ENCODE results near the gene MYCBPAP. TPM values are rescaled to one million over a fixed set of nuclear protein-coding genes. Genes with fewer than 3 reads are reported as not detected.

MYCBPAP gene
- total and polyA plus RNA-seq, 2 donors (not counting 3 experiments of a cell fraction or from before 2014, with no cell fraction given) = 0.40 to 0.66 TPM

DNA sequence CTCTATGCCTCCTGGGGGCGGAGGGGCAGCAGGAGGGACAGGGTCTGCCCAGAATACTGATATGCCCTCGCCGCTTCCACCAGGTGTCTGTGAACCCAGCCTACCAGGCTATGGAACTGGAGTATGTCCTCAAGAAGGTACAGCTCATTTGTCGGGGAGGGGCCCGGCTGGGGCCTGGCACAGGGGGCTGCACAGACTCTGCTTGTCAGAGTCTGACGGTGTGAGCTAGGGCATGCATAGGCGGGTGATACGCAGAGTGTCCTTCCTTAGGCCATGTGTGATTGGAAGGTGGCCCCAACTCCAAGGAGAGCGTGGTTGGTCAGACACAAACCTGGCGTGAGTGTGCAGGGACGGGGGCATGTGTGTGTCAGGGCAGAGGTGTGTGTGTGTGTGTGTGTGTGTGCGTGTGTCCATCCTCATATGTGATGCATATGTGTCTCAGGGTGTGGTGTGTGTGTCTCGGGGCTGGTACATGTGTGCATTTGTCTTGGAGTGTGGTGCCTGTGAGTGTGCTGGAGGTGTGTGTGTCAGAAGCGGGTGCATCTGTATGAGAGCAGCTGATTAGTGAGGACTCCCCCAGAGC lies 46.6 kb upstream of the MYCBPAP start:
- H3K4me1 ChIP-seq (ENCODE audit: control insufficient read depth, extremely low read depth, insufficient read depth, low read length) = no peaks in the 10 kb centered on the region
- H4K20me1 ChIP-seq (replicated peaks; ENCODE audit: control insufficient read depth, extremely low read depth, insufficient read depth, low read length) = no peaks in the 10 kb centered on the region
- intact Hi-C loops (cut with micrococcal nuclease) (no loop called here), dilution Hi-C loops (cut with MboI; ENCODE audit: extremely low pct_ligation_motif_present, low sequenced_read_pairs) (no loop called here)
- no peak for FAIRE-seq
- no peak overlapping the region for H3K4me2 ChIP-seq (ENCODE audit: insufficient read depth, low read length)
- no peaks in the 10 kb centered on the region for H3K79me2 ChIP-seq (ENCODE audit: control insufficient read depth, insufficient read depth, low read length)
- H3K9me1 ChIP-seq (replicated peaks; ENCODE audit: control insufficient read depth, extremely low read depth, insufficient read depth, low read length) = no peaks in the 10 kb centered on the region
- no peak for TF ChIP-seq POLR2AphosphoS5 (IDR thresholded peaks at IDR 0.05; ENCODE audit: insufficient read depth, low read depth, low read length)
- TF ChIP-seq JUN (IDR thresholded peaks at IDR 0.05; ENCODE audit: borderline replicate concordance, insufficient read depth, insufficient read length, low read depth) = no peak
- TF ChIP-seq GATA2 (IDR thresholded peaks at IDR 0.05; ENCODE audit: insufficient read depth, insufficient read length, low read depth, low read length) = no peak
- TF ChIP-seq POLR2A (IDR thresholded peaks at IDR 0.05; ENCODE audit: low read depth, low read length) = no peak
- no peak overlapping the region for H2AFZ ChIP-seq (ENCODE audit: low read depth, low read length)
- H3K9ac ChIP-seq (replicated peaks; ENCODE audit: extremely low read depth, insufficient read depth, low read length) = no peak overlapping the region
- H3K9me3 ChIP-seq (replicated peaks; ENCODE audit: control insufficient read depth, insufficient read depth, low read length) = no peaks in the 10 kb centered on the region
- DNase-seq (ENCODE audit: low read depth, low spot score) = no peak
- H3K4me3 ChIP-seq (replicated peaks in 1 of 3; ENCODE audit: insufficient read depth in 1 of 3, low read depth in 1 of 3, low read length in 3 of 3) = no peak overlapping the region
- CTCF ChIA-PET = interaction anchor here (2.3 kb wide), 1 partner anchor 65 kb away, joined by 7 read pairs; the partner anchor contains the start of gene LRRC59
- H3K27ac ChIP-seq (ENCODE audit: insufficient read depth, low read depth, low read length) = no peak overlapping the region
- no peaks in the 10 kb centered on the region for H3K27me3 ChIP-seq (ENCODE audit: control insufficient read depth in 2 of 2, insufficient read depth in 2 of 2, low read length in 2 of 2)
- no TSS peak for BruUV-seq (replicated peaks)
- POLR2A ChIA-PET = no interaction called here
- H3K36me3 ChIP-seq (ENCODE audit: control insufficient read depth in 2 of 2, extremely low read depth in 1 of 2, insufficient read depth in 2 of 2, low read length in 2 of 2) = no peaks in the 10 kb centered on the region

DNA sequence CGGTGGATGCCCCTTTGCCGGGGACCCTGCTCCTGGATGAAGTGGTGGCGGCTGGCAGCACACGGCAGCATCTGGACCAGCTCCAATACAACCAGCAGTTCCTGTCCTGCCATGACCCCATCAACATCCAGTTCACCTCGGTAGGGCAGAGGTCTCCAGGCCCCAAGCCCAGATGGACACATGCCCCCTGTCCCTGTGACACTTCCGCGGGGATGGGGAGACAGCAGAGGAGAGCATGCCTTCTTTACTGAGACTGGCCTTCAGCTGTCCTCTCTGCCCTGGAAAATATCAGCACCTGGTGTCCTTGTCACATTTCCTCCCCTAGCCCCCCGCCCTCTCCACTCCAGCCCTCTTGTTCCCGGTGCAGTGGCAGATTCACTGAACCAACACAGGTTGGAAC lies 45.8 kb upstream of the MYCBPAP start:
- no peak overlapping the region for H3K9ac ChIP-seq (replicated peaks; ENCODE audit: extremely low read depth, insufficient read depth, low read length)
- no peak overlapping the region for H2AFZ ChIP-seq (ENCODE audit: low read depth, low read length)
- DNase-seq (ENCODE audit: low read depth, low spot score) (no peak), FAIRE-seq (no peak)
- no peak overlapping the region for H3K4me3 ChIP-seq (replicated peaks in 1 of 3; ENCODE audit: insufficient read depth in 1 of 3, low read depth in 1 of 3, low read length in 3 of 3)
- ChIA-PET CTCF (no interaction called here), POLR2A (no interaction called here)
- no peaks in the 10 kb centered on the region for H3K9me3 ChIP-seq (replicated peaks; ENCODE audit: control insufficient read depth, insufficient read depth, low read length)
- dilution Hi-C loops (cut with MboI; ENCODE audit: extremely low pct_ligation_motif_present, low sequenced_read_pairs) = no loop called here
- H3K79me2 ChIP-seq (ENCODE audit: control insufficient read depth, insufficient read depth, low read length) = no peaks in the 10 kb centered on the region
- H4K20me1 ChIP-seq (replicated peaks; ENCODE audit: control insufficient read depth, extremely low read depth, insufficient read depth, low read length) = no peaks in the 10 kb centered on the region
- TF ChIP-seq GATA2 (IDR thresholded peaks at IDR 0.05; ENCODE audit: insufficient read depth, insufficient read length, low read depth, low read length) (no peak), POLR2A (IDR thresholded peaks at IDR 0.05; ENCODE audit: low read depth, low read length) (no peak), EZH2 (IDR thresholded peaks at IDR 0.05; ENCODE audit: borderline replicate concordance, low read depth, low read length, severe bottlenecking) (no peak), MYC (IDR thresholded peaks at IDR 0.05; ENCODE audit: low read depth, low read length) (no peak), POLR2AphosphoS5 (IDR thresholded peaks at IDR 0.05; ENCODE audit: insufficient read depth, low read depth, low read length) (no peak), FOS (IDR thresholded peaks at IDR 0.05; ENCODE audit: borderline replicate concordance, insufficient read depth, low read length) (no peak), JUN (IDR thresholded peaks at IDR 0.05; ENCODE audit: borderline replicate concordance, insufficient read depth, insufficient read length, low read depth) (no peak)
- TF ChIP-seq, protein P1, sequence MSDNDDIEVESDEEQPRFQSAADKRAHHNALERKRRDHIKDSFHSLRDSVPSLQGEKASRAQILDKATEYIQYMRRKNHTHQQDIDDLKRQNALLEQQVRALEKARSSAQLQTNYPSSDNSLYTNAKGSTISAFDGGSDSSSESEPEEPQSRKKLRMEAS (IDR thresholded peaks at IDR 0.05; ENCODE audit: insufficient read depth, insufficient read length) = no peak
- TF ChIP-seq, protein P2, sequence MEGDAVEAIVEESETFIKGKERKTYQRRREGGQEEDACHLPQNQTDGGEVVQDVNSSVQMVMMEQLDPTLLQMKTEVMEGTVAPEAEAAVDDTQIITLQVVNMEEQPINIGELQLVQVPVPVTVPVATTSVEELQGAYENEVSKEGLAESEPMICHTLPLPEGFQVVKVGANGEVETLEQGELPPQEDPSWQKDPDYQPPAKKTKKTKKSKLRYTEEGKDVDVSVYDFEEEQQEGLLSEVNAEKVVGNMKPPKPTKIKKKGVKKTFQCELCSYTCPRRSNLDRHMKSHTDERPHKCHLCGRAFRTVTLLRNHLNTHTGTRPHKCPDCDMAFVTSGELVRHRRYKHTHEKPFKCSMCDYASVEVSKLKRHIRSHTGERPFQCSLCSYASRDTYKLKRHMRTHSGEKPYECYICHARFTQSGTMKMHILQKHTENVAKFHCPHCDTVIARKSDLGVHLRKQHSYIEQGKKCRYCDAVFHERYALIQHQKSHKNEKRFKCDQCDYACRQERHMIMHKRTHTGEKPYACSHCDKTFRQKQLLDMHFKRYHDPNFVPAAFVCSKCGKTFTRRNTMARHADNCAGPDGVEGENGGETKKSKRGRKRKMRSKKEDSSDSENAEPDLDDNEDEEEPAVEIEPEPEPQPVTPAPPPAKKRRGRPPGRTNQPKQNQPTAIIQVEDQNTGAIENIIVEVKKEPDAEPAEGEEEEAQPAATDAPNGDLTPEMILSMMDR (IDR thresholded peaks at IDR 0.05; ENCODE audit: extremely low read depth in 1 of 2, insufficient read depth in 1 of 2, low read depth in 1 of 2, low read length in 2 of 2) = no peak
- peaks cover 0 to 4% of the 10 kb centered on the region in 2 experiments for H3K27me3 ChIP-seq (ENCODE audit: control insufficient read depth in 2 of 2, insufficient read depth in 2 of 2, low read length in 2 of 2)
- H3K27ac ChIP-seq (ENCODE audit: insufficient read depth, low read depth, low read length) = no peak overlapping the region
- no peaks in the 10 kb centered on the region for H3K4me1 ChIP-seq (ENCODE audit: control insufficient read depth, extremely low read depth, insufficient read depth, low read length)
- H3K36me3 ChIP-seq (ENCODE audit: control insufficient read depth in 2 of 2, extremely low read depth in 1 of 2, insufficient read depth in 2 of 2, low read length in 2 of 2) = no peaks in the 10 kb centered on the region
- intact Hi-C loops (cut with micrococcal nuclease) = no loop called here
- no peaks in the 10 kb centered on the region for H3K9me1 ChIP-seq (replicated peaks; ENCODE audit: control insufficient read depth, extremely low read depth, insufficient read depth, low read length)
- no TSS peak for BruUV-seq (replicated peaks)
- no peak overlapping the region for H3K4me2 ChIP-seq (ENCODE audit: insufficient read depth, low read length)

Measured in endothelial cell of umbilical vein (primary cell).